K562 (cell line): ENCODE results near the gene FAM169A. TPM values are rescaled to one million over a fixed set of nuclear protein-coding genes. Genes with fewer than 3 reads are reported as not detected.
A peak's percentile ranks its signal among the peaks of the same experiment; 100 is the strongest.

Source experiments
- ARID1B ChIP-seq: fragments of 450-650 bp; IDR thresholded peaks from 2 replicates; pipeline ENCODE4 v1.6.1; 2016; ENCODE audit warnings: antibody characterized with exemption, mild to moderate bottlenecking, inconsistent platforms
- ATF6 ChIP-seq: sonication (generic); formaldehyde crosslinking; IDR thresholded peaks from 2 replicates; pipeline ENCODE4 v1.4.0; 2020; ENCODE audit warnings: mild to moderate bottlenecking, missing genetic modification reagents
- ATF7 ChIP-seq: fragments of 450-650 bp; IDR thresholded peaks from 2 replicates; pipeline ENCODE4 v1.7.1; 2014; ENCODE audit warnings: mild to moderate bottlenecking, moderate library complexity
- CGGBP1 ChIP-seq: fragments of 250-450 bp; sonication (Bioruptor Pico); IDR thresholded peaks from 2 replicates; pipeline ENCODE4 v1.9.0; 2021; ENCODE audit warnings: mild to moderate bottlenecking
- ELF2 ChIP-seq: fragments of 250-450 bp; sonication (Bioruptor Pico); IDR thresholded peaks from 2 replicates; pipeline ENCODE4 v1.5.0; 2021; ENCODE audit warnings: mild to moderate bottlenecking
- ETV5 ChIP-seq: sonication (generic); formaldehyde crosslinking; IDR thresholded peaks from 2 replicates; pipeline ENCODE4 v1.4.0; 2020; ENCODE audit warnings: low read depth, mild to moderate bottlenecking, missing genetic modification reagents
- FOXK2 ChIP-seq, 2 experiments: fragments of 450-650 bp; IDR thresholded peaks in 1 of 2; conservative IDR thresholded peaks in 1 of 2; 2 replicates each; pipeline ENCODE4 v1.6.1; 2016; ENCODE audit warnings: low read depth in 2 of 2, mild to moderate bottlenecking in 1 of 2
- HMGN3 ChIP-seq: IDR thresholded peaks from 2 replicates; pipeline ENCODE4 v1.6.1; 2011; ENCODE audit warnings: borderline replicate concordance, low read depth, mild to moderate bottlenecking, mixed read lengths, low read length; ENCODE audit not compliant: insufficient read length; ENCODE audit errors: extremely low read depth
- NR0B1 ChIP-seq: fragments of 450-650 bp; IDR thresholded peaks from one replicate; pipeline ENCODE4 v1.6.1; 2018; ENCODE audit warnings: mild to moderate bottlenecking, moderate library complexity; ENCODE audit not compliant: partially characterized antibody
- PHF8 ChIP-seq: fragments of 200-600 bp; sonication (generic); IDR thresholded peaks from 2 replicates; pipeline ENCODE4 v1.6.1; 2012; ENCODE audit warnings: mixed run types, mild to moderate bottlenecking, inconsistent platforms, low read length, moderate library complexity, borderline replicate concordance
- SRSF7 ChIP-seq: fragments of 200-400 bp; formaldehyde crosslinking; optimal IDR thresholded peaks from 2 replicates; pipeline ENCODE3; 2017; ENCODE audit warnings: mild to moderate bottlenecking, low read depth, low read length
- TAF7 ChIP-seq: fragments of 450-650 bp; IDR thresholded peaks from 2 replicates; pipeline ENCODE4 v1.6.1; 2016; ENCODE audit warnings: missing genetic modification characterization, missing compliant biosample characterization
- ZFX ChIP-seq: sonication (generic); formaldehyde crosslinking; IDR thresholded peaks from 2 replicates; pipeline ENCODE4 v1.8.0; 2022; ENCODE audit warnings: mild to moderate bottlenecking, missing genetic modification reagents, moderate library complexity
- ZMIZ1 ChIP-seq, 2 experiments: fragments of 150-350 bp in 1 of 2; IDR thresholded peaks; 2 replicates each; pipeline ENCODE4 v1.6.1; 2012 to 2016; ENCODE audit warnings: low read depth in 2 of 2, low read length in 2 of 2, mild to moderate bottlenecking in 1 of 2, moderate library complexity in 1 of 2
- ZNF232 ChIP-seq: sonication (generic); formaldehyde crosslinking; IDR thresholded peaks from 2 replicates; pipeline ENCODE4 v1.8.0; 2022; ENCODE audit warnings: mild to moderate bottlenecking, missing genetic modification reagents
- ZNF77 ChIP-seq: fragments of 250-450 bp; sonication (Bioruptor Pico); IDR thresholded peaks from 2 replicates; pipeline ENCODE4 v1.5.0; 2020
- polyA plus RNA-seq, 8 experiments: library from polyadenylated mRNA; depleted of rRNA in 4 of 8; stranded (reverse) in 5 of 8; unstranded in 3 of 8; fragments of >200 nt; fragmentation: Nextera tagmentation in 2 of 8; fragmentation: Illumina TruSeq in 1 of 8; extraction: Ambion mirVana in 2 of 8; extraction: Trizol in 1 of 8; gene quantifications; 2 replicates each; pipeline versions ENCODE4 v1.2.1 to v1.2.3, GENCODE V29; 2011 to 2014; ENCODE audit warnings: inconsistent platforms in 1 of 8, missing spikeins in 1 of 8
- total RNA-seq, 7 experiments: library from RNA; depleted of rRNA in 6 of 7; stranded (reverse); fragments of >200 nt in 6 of 7; fragmentation: Illumina TruSeq in 2 of 7; extraction: Trizol in 2 of 7; gene quantifications; 2 replicates each; pipeline versions ENCODE4 v1.2.1 to v1.2.3, GENCODE V29; 2011 to 2021; ENCODE audit warnings: low replicate concordance in 1 of 7

The FAM169A gene
- total and polyA plus RNA-seq, 9 of the 15 experiments (the other 6 are each of a cell fraction or from before 2014, with no cell fraction given): 0.01 to 0.04 TPM; not detected in 7

- TF ChIP-seq ATF7: peak; percentile 71
- TF ChIP-seq FOXK2 (conservative IDR thresholded peaks at IDR 0.05 in 1 of 2, IDR thresholded peaks at IDR 0.05 in 1 of 2; ENCODE audit: low read depth in 2 of 2): peak; percentile 67 to 79
- no peak; the same call in 1 of the 2 replicates for TF ChIP-seq ATF6 (CRISPR knock-in tag)
- TF ChIP-seq HMGN3: no peak
- TF ChIP-seq NR0B1: no peak
- TF ChIP-seq ZMIZ1 (IDR thresholded peaks at IDR 0.05; ENCODE audit: low read depth in 2 of 2, low read length in 2 of 2): no peak
- no peak for TF ChIP-seq ARID1B
- no peak for TF ChIP-seq ZNF77 (CRISPR knock-in tag)
- peak; percentile 75 for TF ChIP-seq ZFX (CRISPR knock-in tag)
- 0 out of 2 replicates have a peak, but pooled peaks have one; percentile 30 for TF ChIP-seq CGGBP1 (CRISPR knock-in tag)
- TF ChIP-seq ETV5 (CRISPR knock-in tag): peak; percentile 89
- peak; percentile 71; the same call in 1 of the 2 replicates for TF ChIP-seq TAF7
- TF ChIP-seq SRSF7: no peak
- TF ChIP-seq ELF2 (CRISPR knock-in tag): peak; percentile 87
- peak; percentile 94 for TF ChIP-seq PHF8
- TF ChIP-seq ZNF232: no peak
These were observed 99.2 kb downstream of the FAM169A start, which contains the start of the genes GFM2 and NSA2 (continued) for GRCh38 chr5:74766849-74767578.
